HepG2 (cell line): ENCODE results near the gene SMIM44. TPM values are rescaled to one million over a fixed set of nuclear protein-coding genes. Genes with fewer than 3 reads are reported as not detected.

Experiments used
- CREM ChIP-seq, 2 experiments: sonication (generic) in 1 of 2; formaldehyde crosslinking in 1 of 2; IDR thresholded peaks; 2 replicates each; pipeline versions ENCODE4 v1.4.0 to v1.6.1; 2016 to 2020; ENCODE audit warnings: antibody characterized with exemption in 1 of 2, mild to moderate bottlenecking in 1 of 2, missing genetic modification reagents in 1 of 2
- DMTF1 ChIP-seq: sonication (generic); formaldehyde crosslinking; IDR thresholded peaks from 2 replicates; pipeline ENCODE4 v1.4.0; 2020; ENCODE audit warnings: mild to moderate bottlenecking, missing genetic modification reagents
- ELF3 ChIP-seq: IDR thresholded peaks from 2 replicates; pipeline ENCODE4 v1.6.1; 2016; ENCODE audit warnings: missing genetic modification reagents, missing compliant biosample characterization
- FOXO1 ChIP-seq: sonication (generic); formaldehyde crosslinking; IDR thresholded peaks from 2 replicates; pipeline ENCODE4 v1.4.0; 2020; ENCODE audit warnings: missing genetic modification reagents
- HNF1A ChIP-seq, 2 experiments: sonication (generic) in 1 of 2; formaldehyde crosslinking in 1 of 2; IDR thresholded peaks; 2 replicates each; pipeline versions ENCODE4 v1.4.0 to v1.6.1; 2016 to 2020; ENCODE audit warnings: borderline replicate concordance in 1 of 2, low read depth in 1 of 2, mild to moderate bottlenecking in 1 of 2, missing genetic modification reagents in 1 of 2
- NFE2 ChIP-seq: sonication (generic); formaldehyde crosslinking; IDR thresholded peaks from 2 replicates; pipeline ENCODE4 v1.4.0; 2020; ENCODE audit warnings: missing genetic modification reagents
- PAF1 ChIP-seq: IDR thresholded peaks from 2 replicates; pipeline ENCODE4 v1.6.1; 2016; ENCODE audit warnings: missing genetic modification reagents, missing compliant biosample characterization
- PLSCR1 ChIP-seq: sonication (generic); formaldehyde crosslinking; IDR thresholded peaks from 2 replicates; pipeline ENCODE4 v1.5.0; 2020; ENCODE audit warnings: missing genetic modification reagents, mild to moderate bottlenecking, borderline replicate concordance
- SP1 ChIP-seq, 2 experiments: fragments of 450-650 bp in 1 of 2; sonication (generic) in 1 of 2; formaldehyde crosslinking in 1 of 2; IDR thresholded peaks; 2 replicates each; pipeline versions ENCODE4 v1.4.0 to v1.6.1; 2016 to 2020; ENCODE audit warnings: missing genetic modification reagents in 1 of 2
- SRSF4 ChIP-seq: fragments of 200-400 bp; formaldehyde crosslinking; IDR thresholded peaks from one replicate; pipeline ENCODE4 v1.6.1; 2018; ENCODE audit warnings: mild to moderate bottlenecking, low read depth, low read length, moderate library complexity; ENCODE audit not compliant: poor library complexity, severe bottlenecking
- ZBTB7B ChIP-seq: sonication (generic); formaldehyde crosslinking; IDR thresholded peaks from 2 replicates; pipeline ENCODE4 v1.4.0; 2020; ENCODE audit warnings: missing genetic modification reagents
- ZFP36L1 ChIP-seq: sonication (generic); formaldehyde crosslinking; IDR thresholded peaks from 2 replicates; pipeline ENCODE4 v1.8.0; 2022; ENCODE audit warnings: mild to moderate bottlenecking, missing genetic modification reagents, moderate library complexity
- ZNF839 ChIP-seq: sonication (generic); formaldehyde crosslinking; IDR thresholded peaks from 2 replicates; pipeline ENCODE4 v1.4.0; 2020; ENCODE audit warnings: missing genetic modification reagents, mild to moderate bottlenecking, borderline replicate concordance
- polyA plus RNA-seq, 8 experiments: library from polyadenylated mRNA; depleted of rRNA in 3 of 8; stranded (reverse) in 7 of 8; unstranded in 1 of 8; fragments of >200 nt; fragmentation: Illumina TruSeq in 4 of 8; extraction: Trizol in 4 of 8; gene quantifications; 2 replicates each; pipeline versions ENCODE4 v1.2.1 to v1.2.3, GENCODE V29; 2011 to 2016; ENCODE audit warnings: low read depth in 4 of 8, missing spikeins in 1 of 8, mixed read lengths in 1 of 8; ENCODE audit not compliant: insufficient read depth in 1 of 8
- total RNA-seq, 5 experiments: library from RNA; depleted of rRNA; stranded (reverse); fragments of >200 nt; fragmentation: Illumina TruSeq; extraction: Trizol; gene quantifications; 2 replicates each; pipeline ENCODE4 v1.2.3, GENCODE V29; 2016; ENCODE audit warnings: low read depth in 1 of 5
- TF ChIP-seq, protein P1 (sequence below): sonication (generic); formaldehyde crosslinking; IDR thresholded peaks from 2 replicates; pipeline ENCODE4 v1.8.0; 2022; ENCODE audit warnings: low read depth, missing genetic modification reagents
- TF ChIP-seq, protein P2 (sequence below): IDR thresholded peaks from 2 replicates; pipeline ENCODE4 v1.6.1; 2016; ENCODE audit warnings: mild to moderate bottlenecking, missing biosample characterization, missing genetic modification reagents
- TF ChIP-seq, protein P3 (sequence below): sonication (generic); formaldehyde crosslinking; IDR thresholded peaks from 2 replicates; pipeline ENCODE4 v1.4.0; 2020; ENCODE audit warnings: missing genetic modification reagents

The SMIM44 gene
- total and polyA plus RNA-seq, 2 of the 13 experiments (the other 11 are each of a cell fraction or from before 2014, with no cell fraction given), result not detected

DNA sequence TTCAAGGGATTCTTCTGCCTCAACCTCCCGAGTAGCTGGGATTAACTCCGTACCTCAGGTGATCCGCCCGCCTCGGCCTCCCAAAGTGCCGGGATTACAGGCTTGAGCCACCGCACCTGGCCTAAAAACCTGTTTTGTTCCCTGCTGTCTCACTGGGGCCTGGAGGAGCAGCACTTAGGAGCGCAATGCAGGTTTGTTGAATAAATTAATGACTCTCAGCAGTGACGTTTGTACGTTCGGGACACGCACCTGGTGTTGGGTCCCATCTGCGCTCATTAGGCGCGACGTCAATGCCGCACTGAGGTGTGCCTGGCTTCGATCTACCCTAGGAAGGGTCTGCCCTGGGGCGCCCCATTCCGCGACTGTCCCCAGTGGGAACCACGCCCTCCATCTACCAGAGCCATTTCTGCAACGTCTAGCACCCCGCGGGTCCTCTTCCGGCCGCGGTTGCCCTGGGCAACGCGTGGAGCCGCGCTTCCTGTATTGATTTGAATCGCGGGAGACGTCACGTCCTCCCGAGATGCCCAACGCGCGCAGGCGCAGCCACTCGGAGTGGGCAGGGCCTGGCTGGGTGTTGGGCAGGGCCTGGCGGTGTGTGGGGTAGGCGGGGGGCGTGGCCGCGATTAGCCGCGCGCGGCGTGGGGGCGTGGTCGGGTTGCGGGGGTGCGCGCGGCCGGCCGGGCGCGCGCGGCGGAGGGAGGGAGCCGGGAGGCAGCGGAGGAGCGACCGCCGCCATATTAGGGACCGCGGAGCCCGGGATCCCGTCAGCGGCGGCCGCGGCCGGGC lies 22.6 kb upstream of the SMIM44 start, which contains the start of gene FZR1 (continued):
- TF ChIP-seq, protein P1, sequence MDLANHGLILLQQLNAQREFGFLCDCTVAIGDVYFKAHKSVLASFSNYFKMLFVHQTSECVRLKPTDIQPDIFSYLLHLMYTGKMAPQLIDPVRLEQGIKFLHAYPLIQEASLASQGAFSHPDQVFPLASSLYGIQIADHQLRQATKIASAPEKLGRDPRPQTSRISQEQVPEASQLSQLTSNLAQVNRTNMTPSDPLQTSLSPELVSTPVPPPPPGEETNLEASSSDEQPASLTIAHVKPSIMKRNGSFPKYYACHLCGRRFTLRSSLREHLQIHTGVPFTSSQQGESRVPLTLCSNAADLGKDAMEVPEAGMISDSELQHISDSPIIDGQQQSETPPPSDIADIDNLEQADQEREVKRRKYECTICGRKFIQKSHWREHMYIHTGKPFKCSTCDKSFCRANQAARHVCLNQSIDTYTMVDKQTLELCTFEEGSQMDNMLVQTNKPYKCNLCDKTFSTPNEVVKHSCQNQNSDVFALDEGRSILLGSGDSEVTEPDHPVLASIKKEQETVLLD (CRISPR knock-in tag), result no peak; the same call in 1 of the 2 replicates
- TF ChIP-seq FOXO1 (CRISPR knock-in tag) (peak; percentile 12; the same call in 1 of the 2 replicates), CREM (IDR thresholded peaks at IDR 0.05) (peak; percentile 96), CREM (CRISPR knock-in tag; IDR thresholded peaks at IDR 0.05) (peak; percentile 67; the same call in 1 of the 2 replicates), ZBTB7B (CRISPR knock-in tag) (no peak), ZNF839 (CRISPR knock-in tag) (no peak; the same call in 1 of the 2 replicates), HNF1A (IDR thresholded peaks at IDR 0.05; ENCODE audit: low read depth) (no peak), HNF1A (CRISPR knock-in tag; IDR thresholded peaks at IDR 0.05; ENCODE audit: borderline replicate concordance) (peak; percentile 43; the same call in 1 of the 2 replicates), PLSCR1 (CRISPR knock-in tag) (no peak), SRSF4 (no peak), PAF1 (CRISPR knock-in tag) (no peak), SP1 (IDR thresholded peaks at IDR 0.05) (no peak), SP1 (CRISPR knock-in tag; IDR thresholded peaks at IDR 0.05) (peak; percentile 87), ZFP36L1 (CRISPR knock-in tag) (peak; percentile 76; the same call in 1 of the 2 replicates), DMTF1 (CRISPR knock-in tag) (no peak), ELF3 (CRISPR knock-in tag) (peak; percentile 66), NFE2 (CRISPR knock-in tag) (no peak)
- TF ChIP-seq, protein P2, sequence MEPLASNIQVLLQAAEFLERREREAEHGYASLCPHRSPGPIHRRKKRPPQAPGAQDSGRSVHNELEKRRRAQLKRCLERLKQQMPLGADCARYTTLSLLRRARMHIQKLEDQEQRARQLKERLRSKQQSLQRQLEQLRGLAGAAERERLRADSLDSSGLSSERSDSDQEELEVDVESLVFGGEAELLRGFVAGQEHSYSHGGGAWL (CRISPR knock-in tag), result peak; percentile 38; the same call in 1 of the 2 replicates
- TF ChIP-seq, protein P3, sequence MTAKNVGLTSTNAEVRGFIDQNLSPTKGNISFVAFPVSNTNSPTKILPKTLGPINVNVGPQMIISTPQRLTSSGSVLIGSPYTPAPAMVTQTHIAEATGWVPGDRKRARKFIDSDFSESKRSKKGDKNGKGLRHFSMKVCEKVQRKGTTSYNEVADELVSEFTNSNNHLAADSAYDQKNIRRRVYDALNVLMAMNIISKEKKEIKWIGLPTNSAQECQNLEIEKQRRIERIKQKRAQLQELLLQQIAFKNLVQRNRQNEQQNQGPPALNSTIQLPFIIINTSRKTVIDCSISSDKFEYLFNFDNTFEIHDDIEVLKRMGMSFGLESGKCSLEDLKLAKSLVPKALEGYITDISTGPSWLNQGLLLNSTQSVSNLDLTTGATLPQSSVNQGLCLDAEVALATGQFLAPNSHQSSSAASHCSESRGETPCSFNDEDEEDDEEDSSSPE (CRISPR knock-in tag), result peak; percentile 81
